ENCODE measurements around the gene ZNF521.
A peak's percentile ranks its signal among the peaks of the same experiment; 100 is the strongest.

ZNF521 gene

DNA sequence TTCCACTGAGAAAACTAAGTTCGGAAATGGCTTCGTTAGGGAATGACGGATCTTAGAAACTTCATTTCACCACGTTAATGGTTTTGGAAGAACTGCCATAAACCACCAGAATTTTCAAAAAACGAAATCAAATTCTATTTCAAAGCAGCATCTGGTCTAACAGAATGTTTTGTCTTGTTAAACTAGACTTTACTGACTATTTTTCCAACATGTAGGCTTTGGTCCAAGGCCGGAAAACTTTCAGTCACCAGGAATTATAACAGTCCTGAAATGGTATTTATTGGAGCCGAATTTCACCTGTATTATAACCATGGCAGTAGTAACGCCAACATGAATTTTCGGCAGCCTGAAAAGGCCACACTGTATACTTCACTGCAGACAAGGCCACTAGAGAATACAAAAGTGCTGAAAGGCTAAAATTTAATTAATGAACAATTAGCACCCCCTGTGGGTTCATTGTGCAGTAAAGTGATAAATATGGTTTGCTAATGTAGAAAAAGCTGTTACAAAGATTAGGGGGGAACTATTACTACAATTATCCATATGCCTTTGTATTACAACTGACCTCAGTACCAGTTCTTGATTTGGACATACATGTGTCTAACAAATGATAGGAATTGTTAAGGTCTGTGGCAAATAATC lies 116.4 kb downstream of the ZNF521 start:
- TF ChIP-seq, protein P1, sequence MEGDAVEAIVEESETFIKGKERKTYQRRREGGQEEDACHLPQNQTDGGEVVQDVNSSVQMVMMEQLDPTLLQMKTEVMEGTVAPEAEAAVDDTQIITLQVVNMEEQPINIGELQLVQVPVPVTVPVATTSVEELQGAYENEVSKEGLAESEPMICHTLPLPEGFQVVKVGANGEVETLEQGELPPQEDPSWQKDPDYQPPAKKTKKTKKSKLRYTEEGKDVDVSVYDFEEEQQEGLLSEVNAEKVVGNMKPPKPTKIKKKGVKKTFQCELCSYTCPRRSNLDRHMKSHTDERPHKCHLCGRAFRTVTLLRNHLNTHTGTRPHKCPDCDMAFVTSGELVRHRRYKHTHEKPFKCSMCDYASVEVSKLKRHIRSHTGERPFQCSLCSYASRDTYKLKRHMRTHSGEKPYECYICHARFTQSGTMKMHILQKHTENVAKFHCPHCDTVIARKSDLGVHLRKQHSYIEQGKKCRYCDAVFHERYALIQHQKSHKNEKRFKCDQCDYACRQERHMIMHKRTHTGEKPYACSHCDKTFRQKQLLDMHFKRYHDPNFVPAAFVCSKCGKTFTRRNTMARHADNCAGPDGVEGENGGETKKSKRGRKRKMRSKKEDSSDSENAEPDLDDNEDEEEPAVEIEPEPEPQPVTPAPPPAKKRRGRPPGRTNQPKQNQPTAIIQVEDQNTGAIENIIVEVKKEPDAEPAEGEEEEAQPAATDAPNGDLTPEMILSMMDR (IDR thresholded peaks at IDR 0.05), result 0 out of 2 replicates have a peak, but pooled peaks have one; percentile 8

DNA sequence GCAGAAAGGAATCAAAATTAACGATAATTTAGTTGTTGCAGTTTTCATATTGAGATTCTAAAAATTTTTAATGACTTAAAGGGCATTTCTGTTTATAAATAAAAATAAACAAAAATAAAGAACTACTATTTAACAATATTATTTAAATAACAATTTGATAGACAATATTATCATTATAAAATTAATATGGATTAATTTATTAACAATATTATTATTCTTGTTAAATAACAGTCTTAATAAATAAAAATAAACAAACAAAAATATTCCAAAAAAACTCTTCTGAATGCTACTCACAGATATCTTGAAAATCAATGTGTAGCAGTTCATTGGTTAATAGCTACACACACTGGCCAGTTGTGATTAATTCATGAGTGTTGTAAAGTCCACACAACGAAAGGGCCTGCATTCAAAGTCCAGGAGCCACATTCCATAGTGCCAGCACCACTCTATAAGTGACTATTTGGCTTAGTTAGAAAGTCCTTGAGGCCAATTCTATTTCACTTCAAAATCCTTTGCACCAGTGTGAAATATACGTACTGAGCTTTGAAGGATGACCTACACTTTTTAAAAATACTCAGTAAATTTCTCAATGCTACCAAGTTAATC lies 117.1 kb downstream of the ZNF521 start:
- TF ChIP-seq, protein P1 (IDR thresholded peaks at IDR 0.05), result no peak

DNA sequence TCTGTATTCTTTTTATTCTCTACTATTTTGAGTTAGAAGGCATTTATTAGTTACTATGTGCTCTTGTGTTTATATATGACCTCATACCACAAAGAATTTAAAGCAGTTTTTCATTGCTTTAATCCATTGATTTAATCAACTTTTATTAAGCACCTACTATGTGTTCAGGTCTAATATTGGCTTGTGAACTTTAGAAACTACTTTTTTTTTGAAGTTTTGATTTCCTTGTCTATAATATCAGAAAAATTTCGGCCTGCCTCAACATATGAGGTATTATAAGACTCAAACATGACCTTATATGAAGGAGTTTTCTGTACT lies 117.7 kb downstream of the ZNF521 start:
- TF ChIP-seq, protein P1 (IDR thresholded peaks at IDR 0.05), result no peak

DNA sequence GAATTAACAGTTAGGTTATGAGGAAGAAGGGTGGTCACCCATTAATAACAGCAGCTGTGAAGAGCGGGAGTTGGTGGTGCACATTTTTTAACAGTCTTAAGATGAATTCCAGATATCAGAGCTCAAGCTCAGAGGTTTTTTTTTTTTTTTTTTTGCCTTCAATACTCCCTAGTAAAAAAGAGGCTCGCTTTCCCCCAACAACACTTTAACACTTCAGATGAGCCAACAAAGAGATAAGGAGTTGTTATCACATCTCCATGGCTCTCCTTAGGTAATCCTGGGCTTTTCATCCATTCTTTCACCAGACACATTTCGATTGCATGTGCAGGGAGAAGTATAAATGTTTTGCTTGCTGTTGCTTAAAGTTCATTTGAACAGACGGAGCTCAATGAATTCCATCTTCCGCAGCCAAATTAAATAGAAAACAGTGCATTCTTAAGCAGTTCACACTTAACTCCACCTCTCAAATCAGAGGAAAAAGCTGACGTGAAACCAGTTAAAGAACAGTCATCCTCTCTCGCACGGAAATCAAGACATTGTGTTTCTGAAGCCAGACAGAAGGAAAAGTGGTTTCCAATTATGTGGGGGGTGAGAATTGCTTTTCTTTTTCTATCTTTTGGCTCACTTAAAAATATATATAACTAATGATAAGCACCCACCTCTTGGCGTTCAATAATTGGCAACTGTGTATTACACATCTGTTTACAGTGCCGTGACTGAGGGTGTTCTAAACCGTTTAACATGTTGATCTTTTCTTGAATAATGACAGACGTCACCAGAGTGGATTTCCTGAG lies 118.2 kb downstream of the ZNF521 start:
- TF ChIP-seq, protein P1 (IDR thresholded peaks at IDR 0.05), result no peak

DNA sequence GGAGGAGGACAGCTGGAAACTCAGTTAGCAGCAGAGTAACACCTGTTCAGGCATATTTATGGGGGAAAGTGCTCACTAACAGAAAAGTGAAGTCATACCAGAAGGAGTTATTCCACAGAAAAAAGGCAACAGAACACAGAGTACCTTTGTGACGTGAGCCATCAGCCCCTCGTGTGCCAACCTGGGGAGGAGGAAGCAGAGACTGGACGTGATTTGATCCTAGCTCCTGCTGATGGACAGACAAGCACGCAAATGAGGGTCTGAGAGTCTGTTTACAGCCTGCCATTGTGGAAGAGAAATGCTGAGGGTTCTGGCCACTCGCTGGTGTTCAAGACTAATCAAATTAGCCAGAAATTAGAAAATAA lies 120.7 kb downstream of the ZNF521 start:
- TF ChIP-seq, protein P1 (IDR thresholded peaks at IDR 0.05), result no peak

DNA sequence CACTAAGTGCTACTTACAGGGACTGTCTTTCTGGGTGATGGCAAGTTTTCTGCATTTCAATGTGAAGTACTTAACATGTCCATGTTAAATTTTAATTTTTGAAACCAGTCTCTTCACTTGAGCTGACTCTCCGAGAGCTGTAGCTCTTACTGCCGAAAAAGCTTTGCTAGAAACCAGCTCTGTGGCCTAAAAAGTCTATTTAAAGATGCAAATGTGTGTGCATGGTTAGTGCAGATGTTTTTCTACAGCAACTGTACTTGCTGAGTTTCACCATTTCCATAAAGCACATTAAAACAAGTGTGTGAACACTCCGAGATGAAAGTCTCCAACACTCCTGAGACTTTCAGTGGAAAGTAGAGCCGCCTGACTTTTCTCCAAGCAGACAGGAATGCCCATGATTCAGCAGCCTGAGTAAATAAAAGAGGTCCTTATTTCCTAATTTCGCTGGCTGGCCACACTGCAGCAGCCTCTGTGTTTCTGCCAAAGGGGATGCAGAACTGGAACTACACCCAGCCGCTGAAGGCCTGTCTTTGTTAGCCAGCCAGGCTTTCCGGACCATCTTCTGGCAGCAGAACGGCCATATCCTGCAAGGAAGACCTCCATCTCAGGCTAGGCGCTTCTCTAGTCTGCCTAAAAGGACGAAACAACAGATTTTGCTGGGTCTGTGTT lies 121.2 kb downstream of the ZNF521 start:
- TF ChIP-seq, protein P1 (IDR thresholded peaks at IDR 0.05), result no peak

DNA sequence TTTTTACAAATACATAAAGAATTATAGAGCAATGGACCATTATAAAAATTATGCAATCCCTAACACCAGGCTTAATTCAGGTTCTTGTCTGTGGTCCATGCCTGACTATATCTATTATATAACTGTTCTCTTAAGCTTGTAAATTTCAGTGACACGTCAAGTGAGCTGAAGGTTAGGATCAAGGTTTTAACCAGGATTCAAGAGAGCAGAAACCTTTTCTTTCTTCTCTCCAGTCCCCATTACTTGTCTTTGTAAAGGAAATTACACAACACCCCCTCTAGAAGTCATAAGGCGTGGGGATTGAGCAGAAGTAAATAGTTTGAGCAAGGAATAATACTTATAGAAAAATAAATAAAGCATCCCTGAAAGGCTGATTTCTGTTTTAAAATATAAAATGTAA lies 122.0 kb downstream of the ZNF521 start:
- TF ChIP-seq, protein P1 (IDR thresholded peaks at IDR 0.05), result no peak
